ENCODE data around the gene EXT2. TPM values are rescaled to one million over a fixed set of nuclear protein-coding genes. Genes with fewer than 3 reads are reported as not detected.

EXT2 gene
- total and polyA plus RNA-seq, 2 of the 13 experiments (the other 11 are each of a cell fraction or from before 2014, with no cell fraction given) = 61.5 to 68.7 TPM

GRCh38 chr11:44095506-44096359, at the start of gene EXT2 (continued):
- TF ChIP-seq POLR2G (IDR thresholded peaks at IDR 0.05; ENCODE audit: low read depth, low read length) (peak; percentile 65), PRPF4 (IDR thresholded peaks at IDR 0.05; ENCODE audit: low read depth, low read length, poor library complexity, severe bottlenecking) (no peak), MZF1 (CRISPR knock-in tag; IDR thresholded peaks at IDR 0.05; ENCODE audit: borderline replicate concordance) (no peak), ZNF207 (IDR thresholded peaks at IDR 0.05; ENCODE audit: borderline replicate concordance) (no peak), HNRNPUL1 (IDR thresholded peaks at IDR 0.05; ENCODE audit: low read depth, low read length) (no peak), NAIF1 (CRISPR knock-in tag; IDR thresholded peaks at IDR 0.05; ENCODE audit: borderline replicate concordance) (no peak), ETV5 (CRISPR knock-in tag; IDR thresholded peaks at IDR 0.05; ENCODE audit: borderline replicate concordance) (no peak), SNAPC4 (CRISPR knock-in tag; IDR thresholded peaks at IDR 0.05) (no peak), KLF11 (CRISPR knock-in tag; IDR thresholded peaks at IDR 0.05) (no peak)
- TF ChIP-seq, protein P1, sequence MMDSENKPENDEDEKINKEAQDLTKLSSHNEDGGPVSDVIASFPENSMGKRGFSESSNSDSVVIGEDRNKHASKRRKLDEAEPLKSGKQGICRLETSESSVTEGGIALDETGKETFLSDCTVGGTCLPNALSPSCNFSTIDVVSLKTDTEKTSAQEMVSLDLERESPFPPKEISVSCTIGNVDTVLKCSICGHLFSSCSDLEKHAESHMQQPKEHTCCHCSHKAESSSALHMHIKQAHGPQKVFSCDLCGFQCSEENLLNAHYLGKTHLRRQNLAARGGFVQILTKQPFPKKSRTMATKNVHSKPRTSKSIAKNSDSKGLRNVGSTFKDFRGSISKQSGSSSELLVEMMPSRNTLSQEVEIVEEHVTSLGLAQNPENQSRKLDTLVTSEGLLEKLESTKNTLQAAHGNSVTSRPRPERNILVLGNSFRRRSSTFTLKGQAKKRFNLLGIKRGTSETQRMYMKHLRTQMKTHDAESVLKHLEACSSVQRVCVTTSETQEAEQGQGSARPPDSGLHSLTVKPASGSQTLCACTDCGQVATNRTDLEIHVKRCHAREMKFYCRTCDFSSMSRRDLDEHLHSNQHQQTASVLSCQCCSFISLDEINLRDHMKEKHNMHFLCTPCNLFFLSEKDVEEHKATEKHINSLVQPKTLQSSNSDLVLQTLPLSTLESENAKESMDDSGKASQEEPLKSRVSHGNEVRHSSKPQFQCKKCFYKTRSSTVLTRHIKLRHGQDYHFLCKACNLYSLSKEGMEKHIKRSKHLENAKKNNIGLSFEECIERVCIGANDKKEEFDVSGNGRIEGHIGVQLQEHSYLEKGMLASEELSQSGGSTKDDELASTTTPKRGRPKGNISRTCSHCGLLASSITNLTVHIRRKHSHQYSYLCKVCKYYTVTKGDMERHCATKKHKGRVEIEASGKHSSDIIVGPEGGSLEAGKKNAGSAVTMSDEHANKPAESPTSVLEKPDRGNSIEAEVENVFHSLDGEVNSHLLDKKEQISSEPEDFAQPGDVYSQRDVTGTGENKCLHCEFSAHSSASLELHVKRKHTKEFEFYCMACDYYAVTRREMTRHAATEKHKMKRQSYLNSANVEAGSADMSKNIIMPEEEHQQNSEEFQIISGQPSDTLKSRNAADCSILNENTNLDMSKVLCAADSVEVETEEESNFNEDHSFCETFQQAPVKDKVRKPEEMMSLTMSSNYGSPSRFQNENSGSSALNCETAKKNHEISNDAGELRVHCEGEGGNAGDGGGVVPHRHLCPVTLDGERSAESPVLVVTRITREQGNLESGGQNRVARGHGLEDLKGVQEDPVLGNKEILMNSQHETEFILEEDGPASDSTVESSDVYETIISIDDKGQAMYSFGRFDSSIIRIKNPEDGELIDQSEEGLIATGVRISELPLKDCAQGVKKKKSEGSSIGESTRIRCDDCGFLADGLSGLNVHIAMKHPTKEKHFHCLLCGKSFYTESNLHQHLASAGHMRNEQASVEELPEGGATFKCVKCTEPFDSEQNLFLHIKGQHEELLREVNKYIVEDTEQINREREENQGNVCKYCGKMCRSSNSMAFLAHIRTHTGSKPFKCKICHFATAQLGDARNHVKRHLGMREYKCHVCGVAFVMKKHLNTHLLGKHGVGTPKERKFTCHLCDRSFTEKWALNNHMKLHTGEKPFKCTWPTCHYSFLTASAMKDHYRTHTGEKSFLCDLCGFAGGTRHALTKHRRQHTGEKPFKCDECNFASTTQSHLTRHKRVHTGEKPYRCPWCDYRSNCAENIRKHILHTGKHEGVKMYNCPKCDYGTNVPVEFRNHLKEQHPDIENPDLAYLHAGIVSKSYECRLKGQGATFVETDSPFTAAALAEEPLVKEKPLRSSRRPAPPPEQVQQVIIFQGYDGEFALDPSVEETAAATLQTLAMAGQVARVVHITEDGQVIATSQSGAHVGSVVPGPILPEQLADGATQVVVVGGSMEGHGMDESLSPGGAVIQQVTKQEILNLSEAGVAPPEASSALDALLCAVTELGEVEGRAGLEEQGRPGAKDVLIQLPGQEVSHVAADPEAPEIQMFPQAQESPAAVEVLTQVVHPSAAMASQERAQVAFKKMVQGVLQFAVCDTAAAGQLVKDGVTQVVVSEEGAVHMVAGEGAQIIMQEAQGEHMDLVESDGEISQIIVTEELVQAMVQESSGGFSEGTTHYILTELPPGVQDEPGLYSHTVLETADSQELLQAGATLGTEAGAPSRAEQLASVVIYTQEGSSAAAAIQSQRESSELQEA (CRISPR knock-in tag; IDR thresholded peaks at IDR 0.05; ENCODE audit: not compliant biosample characterization) = no peak
- TF ChIP-seq, protein P2, sequence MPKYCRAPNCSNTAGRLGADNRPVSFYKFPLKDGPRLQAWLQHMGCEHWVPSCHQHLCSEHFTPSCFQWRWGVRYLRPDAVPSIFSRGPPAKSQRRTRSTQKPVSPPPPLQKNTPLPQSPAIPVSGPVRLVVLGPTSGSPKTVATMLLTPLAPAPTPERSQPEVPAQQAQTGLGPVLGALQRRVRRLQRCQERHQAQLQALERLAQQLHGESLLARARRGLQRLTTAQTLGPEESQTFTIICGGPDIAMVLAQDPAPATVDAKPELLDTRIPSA (CRISPR knock-in tag; IDR thresholded peaks at IDR 0.05; ENCODE audit: borderline replicate concordance) = no peak
- TF ChIP-seq, protein P3, sequence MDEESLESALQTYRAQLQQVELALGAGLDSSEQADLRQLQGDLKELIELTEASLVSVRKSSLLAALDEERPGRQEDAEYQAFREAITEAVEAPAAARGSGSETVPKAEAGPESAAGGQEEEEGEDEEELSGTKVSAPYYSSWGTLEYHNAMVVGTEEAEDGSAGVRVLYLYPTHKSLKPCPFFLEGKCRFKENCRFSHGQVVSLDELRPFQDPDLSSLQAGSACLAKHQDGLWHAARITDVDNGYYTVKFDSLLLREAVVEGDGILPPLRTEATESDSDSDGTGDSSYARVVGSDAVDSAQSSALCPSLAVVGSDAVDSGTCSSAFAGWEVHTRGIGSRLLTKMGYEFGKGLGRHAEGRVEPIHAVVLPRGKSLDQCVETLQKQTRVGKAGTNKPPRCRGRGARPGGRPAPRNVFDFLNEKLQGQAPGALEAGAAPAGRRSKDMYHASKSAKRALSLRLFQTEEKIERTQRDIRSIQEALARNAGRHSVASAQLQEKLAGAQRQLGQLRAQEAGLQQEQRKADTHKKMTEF (CRISPR knock-in tag; IDR thresholded peaks at IDR 0.05) = peak; percentile 63; the same call in 1 of the 2 replicates
